Measurements from ENCODE around the gene TRMT61A. TPM values are rescaled to one million over a fixed set of nuclear protein-coding genes. Genes with fewer than 3 reads are reported as not detected.

Gene TRMT61A
- total RNA-seq, 1 experiment from 2014 or later = 15.5 TPM

DNA sequence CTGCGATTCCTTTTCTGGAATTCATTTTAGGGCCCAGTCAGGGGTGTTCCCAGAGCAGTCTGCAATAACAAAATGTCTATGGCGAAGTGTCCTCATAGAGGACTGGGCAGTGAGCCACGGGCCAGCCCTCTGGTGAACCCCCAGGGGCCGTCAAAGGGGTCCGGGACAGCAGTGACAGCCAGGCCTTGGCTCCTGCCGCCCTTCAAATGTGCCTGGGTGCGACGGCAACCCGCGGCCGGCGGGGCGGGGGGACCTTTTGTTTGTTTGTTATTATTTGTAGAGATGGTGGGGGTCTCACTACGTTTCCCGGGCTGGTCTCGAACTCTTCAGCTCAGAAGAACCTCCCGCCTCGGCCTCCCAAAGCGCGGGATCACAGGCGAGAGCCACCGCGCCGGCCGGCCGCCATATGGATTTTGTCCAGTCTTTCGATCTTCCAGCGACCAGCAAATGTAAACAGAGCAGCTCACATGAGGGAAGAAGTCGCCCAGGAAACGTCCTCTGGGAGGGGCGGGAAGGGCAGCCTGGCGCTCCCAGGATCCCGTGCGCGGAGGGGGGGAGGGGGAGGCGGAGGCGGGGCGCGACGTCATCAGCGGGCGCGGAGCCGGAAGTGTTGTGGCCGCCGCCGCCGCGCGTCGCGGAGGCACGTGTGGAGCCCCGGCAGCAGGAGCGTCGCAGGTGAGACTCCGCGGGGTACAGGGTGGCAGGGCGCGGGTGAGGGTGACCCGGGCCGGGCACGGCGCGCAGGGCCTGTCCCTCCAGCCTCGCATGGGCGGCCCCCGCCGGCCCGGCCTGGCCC lies at the start of gene TRMT61A (continued):
- TF ChIP-seq, protein P1, sequence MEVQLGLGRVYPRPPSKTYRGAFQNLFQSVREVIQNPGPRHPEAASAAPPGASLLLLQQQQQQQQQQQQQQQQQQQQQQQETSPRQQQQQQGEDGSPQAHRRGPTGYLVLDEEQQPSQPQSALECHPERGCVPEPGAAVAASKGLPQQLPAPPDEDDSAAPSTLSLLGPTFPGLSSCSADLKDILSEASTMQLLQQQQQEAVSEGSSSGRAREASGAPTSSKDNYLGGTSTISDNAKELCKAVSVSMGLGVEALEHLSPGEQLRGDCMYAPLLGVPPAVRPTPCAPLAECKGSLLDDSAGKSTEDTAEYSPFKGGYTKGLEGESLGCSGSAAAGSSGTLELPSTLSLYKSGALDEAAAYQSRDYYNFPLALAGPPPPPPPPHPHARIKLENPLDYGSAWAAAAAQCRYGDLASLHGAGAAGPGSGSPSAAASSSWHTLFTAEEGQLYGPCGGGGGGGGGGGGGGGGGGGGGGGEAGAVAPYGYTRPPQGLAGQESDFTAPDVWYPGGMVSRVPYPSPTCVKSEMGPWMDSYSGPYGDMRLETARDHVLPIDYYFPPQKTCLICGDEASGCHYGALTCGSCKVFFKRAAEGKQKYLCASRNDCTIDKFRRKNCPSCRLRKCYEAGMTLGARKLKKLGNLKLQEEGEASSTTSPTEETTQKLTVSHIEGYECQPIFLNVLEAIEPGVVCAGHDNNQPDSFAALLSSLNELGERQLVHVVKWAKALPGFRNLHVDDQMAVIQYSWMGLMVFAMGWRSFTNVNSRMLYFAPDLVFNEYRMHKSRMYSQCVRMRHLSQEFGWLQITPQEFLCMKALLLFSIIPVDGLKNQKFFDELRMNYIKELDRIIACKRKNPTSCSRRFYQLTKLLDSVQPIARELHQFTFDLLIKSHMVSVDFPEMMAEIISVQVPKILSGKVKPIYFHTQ (CRISPR knock-in tag; IDR thresholded peaks at IDR 0.05) = no peak
- TF ChIP-seq, protein P2, sequence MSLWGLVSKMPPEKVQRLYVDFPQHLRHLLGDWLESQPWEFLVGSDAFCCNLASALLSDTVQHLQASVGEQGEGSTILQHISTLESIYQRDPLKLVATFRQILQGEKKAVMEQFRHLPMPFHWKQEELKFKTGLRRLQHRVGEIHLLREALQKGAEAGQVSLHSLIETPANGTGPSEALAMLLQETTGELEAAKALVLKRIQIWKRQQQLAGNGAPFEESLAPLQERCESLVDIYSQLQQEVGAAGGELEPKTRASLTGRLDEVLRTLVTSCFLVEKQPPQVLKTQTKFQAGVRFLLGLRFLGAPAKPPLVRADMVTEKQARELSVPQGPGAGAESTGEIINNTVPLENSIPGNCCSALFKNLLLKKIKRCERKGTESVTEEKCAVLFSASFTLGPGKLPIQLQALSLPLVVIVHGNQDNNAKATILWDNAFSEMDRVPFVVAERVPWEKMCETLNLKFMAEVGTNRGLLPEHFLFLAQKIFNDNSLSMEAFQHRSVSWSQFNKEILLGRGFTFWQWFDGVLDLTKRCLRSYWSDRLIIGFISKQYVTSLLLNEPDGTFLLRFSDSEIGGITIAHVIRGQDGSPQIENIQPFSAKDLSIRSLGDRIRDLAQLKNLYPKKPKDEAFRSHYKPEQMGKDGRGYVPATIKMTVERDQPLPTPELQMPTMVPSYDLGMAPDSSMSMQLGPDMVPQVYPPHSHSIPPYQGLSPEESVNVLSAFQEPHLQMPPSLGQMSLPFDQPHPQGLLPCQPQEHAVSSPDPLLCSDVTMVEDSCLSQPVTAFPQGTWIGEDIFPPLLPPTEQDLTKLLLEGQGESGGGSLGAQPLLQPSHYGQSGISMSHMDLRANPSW (CRISPR knock-in tag; conservative IDR thresholded peaks at IDR 0.05; ENCODE audit: low read depth) = no peak
- TF ChIP-seq, protein P3, sequence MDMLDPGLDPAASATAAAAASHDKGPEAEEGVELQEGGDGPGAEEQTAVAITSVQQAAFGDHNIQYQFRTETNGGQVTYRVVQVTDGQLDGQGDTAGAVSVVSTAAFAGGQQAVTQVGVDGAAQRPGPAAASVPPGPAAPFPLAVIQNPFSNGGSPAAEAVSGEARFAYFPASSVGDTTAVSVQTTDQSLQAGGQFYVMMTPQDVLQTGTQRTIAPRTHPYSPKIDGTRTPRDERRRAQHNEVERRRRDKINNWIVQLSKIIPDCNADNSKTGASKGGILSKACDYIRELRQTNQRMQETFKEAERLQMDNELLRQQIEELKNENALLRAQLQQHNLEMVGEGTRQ (CRISPR knock-in tag; IDR thresholded peaks at IDR 0.05) = peak; percentile 69
- no peak for TF ChIP-seq NFE2L1 (CRISPR knock-in tag; IDR thresholded peaks at IDR 0.05)

DNA sequence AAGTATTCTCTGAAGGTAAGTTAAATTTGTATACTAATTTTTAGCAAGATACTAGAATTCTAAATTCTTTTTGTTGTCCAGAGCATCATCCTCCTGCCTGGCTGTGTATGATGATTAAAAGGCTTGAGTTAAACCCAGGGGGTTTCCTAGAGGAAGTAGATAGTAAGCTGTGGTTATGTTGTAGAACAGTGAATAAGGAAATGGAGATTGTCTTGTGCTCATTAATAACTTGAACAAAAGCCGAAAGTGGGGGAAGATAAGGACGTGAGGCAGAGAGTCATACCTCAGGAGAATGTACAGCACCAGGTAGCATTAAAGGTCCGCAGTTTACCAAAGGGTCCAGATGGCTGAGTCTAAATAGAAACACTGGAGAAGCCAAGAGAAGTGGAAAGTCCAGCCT lies 48.4 kb upstream of the TRMT61A start:
- Mint-ChIP-seq H3K36me3 (peaks cover 50% of the 10 kb centered on the region), H3K9me3 (no peaks in the 10 kb centered on the region), H3K4me3 (no peak overlapping the region), H3K4me1 (no peaks in the 10 kb centered on the region), H3K27me3 (ENCODE audit: low read depth) (no peaks in the 10 kb centered on the region), H3K27ac (no peak overlapping the region)
- ChIA-PET CTCF (no interaction called here), POLR2A (no interaction called here)
- TF ChIP-seq KAT7 (CRISPR knock-in tag; IDR thresholded peaks at IDR 0.05; ENCODE audit: borderline replicate concordance) (no peak), JAZF1 (CRISPR knock-in tag; IDR thresholded peaks at IDR 0.05) (no peak)
- ATAC-seq (no peak), DNase-seq (ENCODE audit: low spot score) (no peak)

DNA sequence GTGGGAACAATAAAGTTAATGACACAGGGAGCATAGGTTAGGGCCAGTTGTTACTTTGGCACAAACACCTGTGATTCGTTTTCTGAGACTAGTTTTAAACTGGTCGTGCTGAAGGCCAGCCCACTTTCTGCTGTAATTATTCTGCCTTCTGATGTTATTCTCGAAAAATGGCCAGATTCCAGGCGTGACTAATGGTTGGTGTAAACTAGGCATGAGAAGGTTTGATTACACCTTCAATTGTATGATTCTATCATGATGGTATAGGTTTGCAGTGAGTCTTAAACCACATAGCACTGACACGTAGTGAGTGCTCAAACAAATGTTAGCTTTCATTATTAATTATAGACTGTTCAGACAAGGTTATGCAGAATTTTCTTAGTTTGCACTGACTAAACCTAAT lies 45.4 kb upstream of the TRMT61A start:
- Mint-ChIP-seq H3K27me3 (ENCODE audit: low read depth) (no peaks in the 10 kb centered on the region), H3K27ac (no peak overlapping the region), H3K36me3 (peaks cover 35% of the 10 kb centered on the region), H3K4me3 (no peak overlapping the region), H3K9me3 (no peaks in the 10 kb centered on the region), H3K4me1 (no peaks in the 10 kb centered on the region)
- DNase-seq (ENCODE audit: low spot score) (no peak), ATAC-seq (no peak)
- ChIA-PET POLR2A (no interaction called here), CTCF (no interaction called here)
- no peak for TF ChIP-seq NR1H2 (CRISPR knock-in tag; IDR thresholded peaks at IDR 0.05)

DNA sequence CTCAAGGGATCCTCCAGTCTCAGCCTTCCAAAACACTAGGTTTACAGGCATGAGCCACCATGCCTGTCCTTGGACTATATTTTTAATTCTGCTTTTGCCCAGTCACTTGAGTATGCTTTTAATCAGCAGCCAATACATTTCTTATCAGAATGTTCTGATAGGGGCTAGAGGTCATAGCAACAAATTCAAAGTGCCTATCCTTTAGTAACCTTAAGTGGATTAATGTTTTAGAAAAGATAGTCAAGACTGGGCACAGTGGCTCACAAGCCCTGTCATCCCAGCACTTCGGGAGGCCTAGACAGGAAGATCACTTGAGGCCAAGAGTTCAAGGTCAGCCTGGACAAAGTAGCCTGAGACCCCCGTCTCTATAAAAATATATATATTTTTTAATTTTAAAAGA lies 43.5 kb upstream of the TRMT61A start:
- H3K9me3 Mint-ChIP-seq = no peaks in the 10 kb centered on the region
- DNase-seq (ENCODE audit: low spot score) (no peak), ATAC-seq (no peak)
- H3K27ac Mint-ChIP-seq = no peak overlapping the region
- H3K36me3 Mint-ChIP-seq = peaks cover 27% of the 10 kb centered on the region
- ChIA-PET POLR2A (interaction anchor here (0.6 kb wide), 1 partner anchor 20 kb away, joined by 3 read pairs; no protein-coding TSS in a partner anchor), CTCF (no interaction called here)
- no peaks in the 10 kb centered on the region for H3K27me3 Mint-ChIP-seq (ENCODE audit: low read depth)
- no peaks in the 10 kb centered on the region for H3K4me1 Mint-ChIP-seq
- H3K4me3 Mint-ChIP-seq = no peak overlapping the region
- TF ChIP-seq SOX15 (CRISPR knock-in tag; IDR thresholded peaks at IDR 0.05) (no peak), NR1H2 (CRISPR knock-in tag; IDR thresholded peaks at IDR 0.05) (no peak), ETV6 (CRISPR knock-in tag; IDR thresholded peaks at IDR 0.05) (no peak), ZNF416 (CRISPR knock-in tag; IDR thresholded peaks at IDR 0.05) (no peak), IRF2 (CRISPR knock-in tag; IDR thresholded peaks at IDR 0.05; ENCODE audit: borderline replicate concordance, low read depth) (no peak)
- TF ChIP-seq, protein P4, sequence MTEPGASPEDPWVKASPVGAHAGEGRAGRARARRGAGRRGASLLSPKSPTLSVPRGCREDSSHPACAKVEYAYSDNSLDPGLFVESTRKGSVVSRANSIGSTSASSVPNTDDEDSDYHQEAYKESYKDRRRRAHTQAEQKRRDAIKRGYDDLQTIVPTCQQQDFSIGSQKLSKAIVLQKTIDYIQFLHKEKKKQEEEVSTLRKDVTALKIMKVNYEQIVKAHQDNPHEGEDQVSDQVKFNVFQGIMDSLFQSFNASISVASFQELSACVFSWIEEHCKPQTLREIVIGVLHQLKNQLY (CRISPR knock-in tag; IDR thresholded peaks at IDR 0.05) = no peak
- TF ChIP-seq, protein P2 (CRISPR knock-in tag; conservative IDR thresholded peaks at IDR 0.05; ENCODE audit: low read depth) = no peak
- TF ChIP-seq, protein P5, sequence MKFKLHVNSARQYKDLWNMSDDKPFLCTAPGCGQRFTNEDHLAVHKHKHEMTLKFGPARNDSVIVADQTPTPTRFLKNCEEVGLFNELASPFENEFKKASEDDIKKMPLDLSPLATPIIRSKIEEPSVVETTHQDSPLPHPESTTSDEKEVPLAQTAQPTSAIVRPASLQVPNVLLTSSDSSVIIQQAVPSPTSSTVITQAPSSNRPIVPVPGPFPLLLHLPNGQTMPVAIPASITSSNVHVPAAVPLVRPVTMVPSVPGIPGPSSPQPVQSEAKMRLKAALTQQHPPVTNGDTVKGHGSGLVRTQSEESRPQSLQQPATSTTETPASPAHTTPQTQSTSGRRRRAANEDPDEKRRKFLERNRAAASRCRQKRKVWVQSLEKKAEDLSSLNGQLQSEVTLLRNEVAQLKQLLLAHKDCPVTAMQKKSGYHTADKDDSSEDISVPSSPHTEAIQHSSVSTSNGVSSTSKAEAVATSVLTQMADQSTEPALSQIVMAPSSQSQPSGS (CRISPR knock-in tag; IDR thresholded peaks at IDR 0.05; ENCODE audit: borderline replicate concordance, low read depth) = no peak
- TF ChIP-seq, protein P6, sequence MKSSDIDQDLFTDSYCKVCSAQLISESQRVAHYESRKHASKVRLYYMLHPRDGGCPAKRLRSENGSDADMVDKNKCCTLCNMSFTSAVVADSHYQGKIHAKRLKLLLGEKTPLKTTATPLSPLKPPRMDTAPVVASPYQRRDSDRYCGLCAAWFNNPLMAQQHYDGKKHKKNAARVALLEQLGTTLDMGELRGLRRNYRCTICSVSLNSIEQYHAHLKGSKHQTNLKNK (CRISPR knock-in tag; IDR thresholded peaks at IDR 0.05) = no peak
